ENCODE measurements around the gene RGS13.

DNA sequence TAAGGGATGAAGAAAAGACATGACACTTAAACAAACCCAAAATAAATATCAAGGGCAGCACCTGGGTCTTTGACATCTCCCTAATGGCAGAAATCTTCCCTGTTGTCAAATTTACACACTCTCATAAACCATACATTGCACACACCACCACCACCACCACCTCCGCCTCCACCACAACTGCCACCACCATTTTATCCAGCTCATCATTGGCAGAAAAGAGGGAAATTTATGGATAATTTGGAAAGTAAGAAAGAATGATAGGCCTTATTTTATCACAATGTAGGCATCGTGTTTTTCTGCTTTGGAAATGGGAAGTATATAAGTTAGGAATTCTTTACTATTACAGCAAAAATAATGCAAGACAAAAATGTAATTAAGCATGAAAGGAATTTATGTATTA lies 27.3 kb upstream of the RGS13 start:
- TF ChIP-seq SP1 (IDR thresholded peaks at IDR 0.05) (no peak), ARNT (IDR thresholded peaks at IDR 0.05) (no peak)

Data from HEK293T (cell line).